NCI-H748 treated with DMSO at 0.1 percent for 48 hours (cell line): ENCODE measurements around the gene WDPCP.
"Not testable (repeated sequence)": the region's sequence is repeated elsewhere in the genome, so short reads cannot be mapped to it uniquely, and the experiment has no call there.

Experiments
- DNase-seq: peaks from one replicate; lab custom pipeline; 2025; lab: John Stamatoyannopoulos, UW

The WDPCP gene

DNA sequence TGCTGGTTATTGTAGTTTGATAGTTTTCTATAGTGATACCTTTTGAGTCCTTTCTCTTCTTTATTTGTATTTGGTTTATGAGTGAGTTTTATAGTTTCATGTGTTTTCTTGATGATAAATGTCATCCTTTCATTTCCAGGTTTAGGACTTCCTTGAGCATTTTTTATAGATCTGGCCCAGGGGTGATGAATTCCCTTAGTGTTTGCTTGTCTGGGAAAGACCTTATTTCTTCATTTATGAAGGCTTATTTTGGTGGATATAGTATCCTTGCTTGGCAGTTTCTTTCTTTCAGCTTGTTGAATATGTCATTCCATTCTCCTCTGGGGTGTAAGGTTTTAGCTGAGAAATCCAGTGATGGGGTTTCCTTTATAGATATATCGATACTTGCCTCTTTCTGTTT, 483.8 kb downstream of the WDPCP start:
- no peak for DNase-seq

GRCh38 chr2:63101954-63102353, 486.3 kb downstream of the WDPCP start:
- no peak for DNase-seq

DNA sequence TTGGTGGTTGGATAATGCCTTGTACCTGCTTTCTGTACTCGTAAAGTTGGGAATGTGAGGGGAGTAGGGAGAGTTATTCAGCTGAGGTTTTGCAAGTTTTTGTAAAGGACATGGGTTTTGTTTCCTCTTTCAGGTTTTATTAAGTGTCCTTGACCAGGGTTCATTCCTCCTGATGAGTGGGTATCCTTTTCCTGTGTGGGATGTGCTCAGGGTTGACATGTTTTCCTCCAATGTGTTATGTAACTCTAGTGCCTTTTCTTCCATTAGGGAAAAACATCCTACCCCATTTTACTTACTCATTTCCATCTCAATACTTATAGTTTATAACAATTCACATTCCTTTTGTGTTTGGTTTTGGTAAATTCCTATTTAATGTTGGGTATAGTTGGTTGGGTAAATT, 489.2 kb downstream of the WDPCP start:
- DNase-seq = no peak

DNA sequence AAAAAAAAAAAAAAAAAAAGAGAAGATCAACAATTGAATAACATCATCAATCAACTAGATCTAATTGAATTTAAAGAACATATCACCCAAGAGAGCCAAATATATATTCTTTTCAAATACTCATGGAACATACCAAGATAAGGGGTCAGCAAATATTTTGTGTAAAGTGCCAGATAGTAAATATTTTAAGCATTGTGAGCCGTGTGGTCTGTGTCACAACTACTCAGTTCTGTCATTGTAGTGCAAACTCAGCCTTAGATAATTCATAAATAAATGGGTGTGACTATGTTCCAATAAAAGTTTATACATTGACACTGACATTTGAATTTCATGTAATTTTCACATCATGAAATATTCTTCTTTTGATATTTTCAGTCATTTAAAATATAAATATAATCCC, 491.8 kb downstream of the WDPCP start:
- DNase-seq = no peak

DNA sequence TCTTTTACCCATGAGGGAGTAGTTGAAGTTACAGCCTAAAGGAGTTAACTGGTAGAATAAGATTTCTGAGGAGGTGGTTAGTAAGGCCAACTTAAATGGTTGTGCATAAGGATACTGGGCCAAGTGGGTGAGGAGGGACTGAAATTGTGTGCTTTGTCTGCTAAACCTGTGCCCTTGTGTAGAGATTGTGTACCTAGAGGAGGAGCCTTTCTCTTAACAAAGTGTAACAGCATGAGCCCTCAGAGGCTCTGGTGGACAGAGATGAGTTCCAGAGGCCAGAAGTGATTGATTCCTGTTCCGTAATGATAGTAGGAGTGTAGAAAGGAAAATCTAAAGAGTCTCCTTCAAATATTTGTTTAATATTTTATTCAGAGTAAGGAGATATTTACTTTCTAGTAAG, 494.8 kb downstream of the WDPCP start:
- DNase-seq = no peak

DNA sequence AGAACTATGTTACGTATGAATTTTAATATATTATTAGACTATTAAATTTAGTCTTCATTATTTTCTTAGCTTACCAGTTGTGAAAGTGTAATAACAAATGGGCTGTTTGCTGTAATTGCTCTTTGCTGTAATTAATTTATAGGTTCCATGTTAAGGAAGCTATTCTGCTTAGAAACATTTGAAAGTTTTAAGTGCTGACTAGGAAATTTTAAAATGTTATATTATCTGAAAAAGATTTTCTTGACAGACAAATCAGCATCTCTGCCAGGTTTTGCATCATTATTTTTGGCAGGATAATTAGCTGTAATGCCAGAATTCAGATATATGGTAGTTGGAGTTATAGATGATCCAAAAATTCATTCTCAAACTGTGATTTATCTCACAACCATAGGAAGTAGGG, 495.4 kb downstream of the WDPCP start:
- no peak for DNase-seq

DNA sequence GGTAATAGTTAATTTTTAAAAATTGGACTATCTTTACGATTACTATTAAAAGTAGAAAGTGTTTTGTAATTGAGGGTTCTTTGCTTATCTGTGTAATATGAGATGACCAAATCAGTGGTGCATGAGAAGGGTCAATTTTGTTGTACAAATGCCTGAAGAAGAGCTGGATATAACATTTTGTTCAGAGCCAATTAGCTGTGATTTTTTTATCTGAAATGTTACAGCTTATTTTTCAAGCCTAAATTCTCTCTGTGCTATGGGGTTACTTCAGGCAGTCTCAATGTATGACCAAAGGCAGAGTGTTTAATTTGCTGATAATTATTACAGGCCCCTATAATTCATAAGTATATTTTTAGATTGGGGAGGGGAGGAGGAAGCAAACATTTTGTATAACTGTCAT, 495.9 kb downstream of the WDPCP start:
- no peak for DNase-seq

DNA sequence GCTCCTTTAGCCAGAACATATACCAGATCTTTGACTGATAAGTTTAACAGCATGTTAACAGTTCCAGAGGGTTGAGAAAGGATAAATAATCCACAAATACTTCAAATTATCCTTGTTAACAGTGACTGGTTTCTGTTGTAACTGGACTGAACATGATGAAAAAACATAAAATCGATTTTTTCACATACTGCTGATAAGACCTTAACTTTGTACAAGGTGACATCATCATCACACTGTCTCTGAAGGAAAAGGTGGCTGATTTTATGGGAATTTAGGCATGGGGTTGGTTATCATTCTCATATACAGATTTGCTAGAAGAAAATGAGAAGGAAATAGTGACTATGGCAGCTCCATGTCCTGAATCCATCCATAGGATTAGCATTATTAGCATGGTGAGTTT, 501.6 kb downstream of the WDPCP start:
- no peak for DNase-seq

- DNase-seq = no peak
Measured at GRCh38 chr2:63081404-63081803, 506.9 kb downstream of the WDPCP start.

DNA sequence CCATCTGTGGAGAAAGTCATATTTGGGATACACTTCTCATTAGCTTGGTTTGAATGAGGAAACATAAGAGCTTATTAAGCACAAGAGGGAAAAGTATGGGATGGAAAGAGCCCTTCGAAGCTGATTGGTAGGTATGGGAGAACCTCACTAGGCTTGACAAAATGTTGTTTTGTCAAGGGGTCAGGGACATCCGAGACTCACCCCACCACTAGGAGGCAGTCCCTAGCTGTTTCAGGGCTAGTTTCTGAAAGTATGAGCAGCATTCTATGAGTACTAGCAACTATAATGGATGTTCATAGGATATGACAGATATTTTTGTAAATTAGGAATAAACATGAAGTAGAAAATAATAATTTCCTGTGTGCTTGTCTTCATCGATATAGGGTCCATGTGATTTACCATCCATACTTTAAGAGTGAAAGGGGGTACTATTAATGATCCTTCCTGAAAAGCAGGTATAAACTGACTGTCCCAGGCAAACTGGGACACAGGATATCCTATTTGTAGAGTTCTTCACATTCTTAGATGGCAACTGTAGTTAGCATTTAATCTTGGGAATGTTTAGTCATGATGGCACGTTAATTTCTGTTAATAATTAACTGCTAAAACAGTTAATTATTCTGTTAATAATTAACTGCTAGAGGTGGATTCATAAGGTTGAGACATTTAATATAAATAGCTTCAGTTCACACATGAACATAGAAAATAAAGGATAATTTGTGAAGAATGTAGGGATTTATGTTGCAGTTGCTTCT, 509.2 kb downstream of the WDPCP start:
- DNase-seq = no peak

- DNase-seq = not testable (repeated sequence)
Measured at GRCh38 chr2:63074399-63074798, 513.9 kb downstream of the WDPCP start.

DNA sequence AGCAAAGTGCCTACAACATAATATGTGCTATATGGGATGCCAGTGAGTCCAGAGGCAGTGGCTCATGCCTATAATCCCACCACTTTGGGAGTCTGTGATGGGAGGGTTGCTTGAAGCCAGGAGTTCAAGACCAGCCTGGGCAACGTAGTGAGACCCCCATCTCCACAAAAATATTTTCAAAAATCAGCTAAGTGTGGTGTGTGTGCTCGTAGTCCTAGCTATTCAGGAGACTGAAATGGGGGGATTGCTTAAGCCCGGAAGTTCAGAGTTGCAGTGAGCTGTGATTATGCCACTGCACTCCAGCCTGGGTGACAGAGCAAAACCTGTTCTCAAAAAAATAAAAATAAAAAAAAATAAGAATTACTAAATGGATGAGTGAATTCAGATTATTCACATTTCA, 514.3 kb downstream of the WDPCP start:
- DNase-seq = no peak

DNA sequence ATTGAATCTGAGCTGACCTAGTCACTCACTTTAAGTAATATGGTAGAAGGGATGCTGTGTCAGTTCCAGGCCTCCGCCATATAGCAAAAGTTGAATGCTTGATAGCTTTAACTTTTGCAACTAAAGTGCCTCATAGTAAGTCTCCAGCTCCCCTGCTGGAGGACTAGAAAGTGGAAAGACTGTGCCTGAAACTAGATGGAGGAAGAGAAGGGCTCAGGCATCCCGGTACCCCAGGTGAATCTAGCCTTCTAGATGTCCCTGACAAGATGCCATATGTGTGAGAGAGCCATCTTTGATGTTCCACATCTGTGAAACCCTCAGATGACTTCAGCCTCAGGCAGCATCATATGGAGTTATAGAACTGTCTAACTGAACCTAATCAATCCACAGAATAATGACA, 516.6 kb downstream of the WDPCP start:
- no peak for DNase-seq
